NK-92 treated with Interleukin-12 subunit alpha and Interleukin-12 subunit beta, amount 100 ng/mL, for 24 hours (cell line): Measurements from ENCODE around the gene DPH3.

Source experiments
- DNase-seq: peaks from one replicate; lab custom pipeline; 2025; lab: John Stamatoyannopoulos, UW

The DPH3 gene

DNA sequence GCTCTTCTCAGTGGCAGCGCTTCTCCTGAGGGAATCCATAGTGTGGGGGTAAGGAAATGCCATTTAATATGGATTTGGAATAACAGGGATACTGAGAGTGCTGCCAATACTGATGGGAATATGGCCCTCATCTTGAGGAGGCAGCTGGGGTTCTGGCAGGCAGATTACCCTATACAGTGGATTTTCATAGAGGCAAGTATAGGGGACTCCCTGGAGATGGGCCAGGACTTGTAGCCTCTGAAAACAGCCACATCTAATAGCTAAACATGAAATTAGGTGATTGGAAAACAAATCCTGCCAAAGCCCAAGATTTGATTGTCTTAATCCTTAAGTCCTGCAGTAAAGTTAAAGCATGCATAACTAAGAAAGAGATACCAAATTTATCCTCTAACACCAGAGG lies 30.9 kb downstream of the DPH3 start:
- no peak for DNase-seq

DNA sequence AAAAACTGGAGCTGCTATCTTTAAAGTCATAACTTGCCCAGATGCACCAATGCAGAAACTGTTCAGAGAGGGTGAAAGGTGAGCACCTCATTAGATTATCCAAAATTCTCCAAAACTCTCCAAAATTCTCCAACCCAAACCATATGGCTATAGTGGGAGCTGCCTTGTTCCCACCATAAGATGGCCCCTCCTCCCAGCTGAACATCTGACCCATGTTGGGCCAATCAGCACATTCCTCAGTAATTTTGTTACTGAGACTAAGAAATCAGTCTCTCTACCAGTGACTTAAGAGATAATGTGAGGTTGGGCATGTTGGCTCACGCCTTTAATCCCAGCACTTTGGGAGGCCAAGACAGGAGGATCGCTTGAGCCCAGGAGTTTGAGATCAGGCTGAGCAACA lies 32.8 kb downstream of the DPH3 start:
- DNase-seq, result no peak

DNA sequence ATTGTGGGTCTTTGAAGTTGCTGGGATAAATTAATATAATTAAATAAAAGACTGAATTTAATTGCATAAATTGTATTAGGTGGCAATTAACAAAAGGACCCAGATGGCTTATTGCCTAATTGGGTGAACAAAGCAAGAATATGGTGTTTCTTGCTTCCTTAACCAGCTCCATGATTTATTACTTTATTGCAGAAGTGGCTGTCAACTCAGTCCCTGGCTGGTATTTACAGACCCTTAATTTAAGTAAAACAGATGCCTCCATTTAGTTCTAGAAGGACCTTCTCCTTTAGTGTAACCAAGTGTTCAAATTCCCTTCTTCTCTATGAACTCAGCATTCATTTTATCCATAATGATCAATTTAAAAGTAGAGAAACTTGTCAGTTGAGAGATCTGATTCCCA lies 35.1 kb downstream of the DPH3 start:
- no peak for DNase-seq

DNA sequence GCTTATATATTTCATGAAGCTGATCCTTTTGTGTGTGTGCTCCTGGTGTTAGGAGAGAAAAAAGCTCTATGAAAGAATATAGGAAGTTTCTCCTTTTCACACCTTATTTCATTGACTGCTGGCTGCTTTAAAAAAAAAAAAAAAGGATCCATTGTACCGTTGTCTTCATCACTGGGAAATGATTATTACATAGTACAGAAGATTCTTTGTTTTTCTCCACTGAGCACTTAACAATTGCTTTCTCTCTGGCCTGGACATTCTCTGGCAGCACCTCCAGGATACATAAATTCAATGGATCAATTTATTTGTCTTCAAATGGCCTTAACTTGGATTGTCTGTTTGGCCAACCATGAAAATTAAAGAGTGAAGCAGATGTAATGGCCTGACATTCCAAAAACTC lies 37.2 kb downstream of the DPH3 start:
- DNase-seq, result no peak

DNA sequence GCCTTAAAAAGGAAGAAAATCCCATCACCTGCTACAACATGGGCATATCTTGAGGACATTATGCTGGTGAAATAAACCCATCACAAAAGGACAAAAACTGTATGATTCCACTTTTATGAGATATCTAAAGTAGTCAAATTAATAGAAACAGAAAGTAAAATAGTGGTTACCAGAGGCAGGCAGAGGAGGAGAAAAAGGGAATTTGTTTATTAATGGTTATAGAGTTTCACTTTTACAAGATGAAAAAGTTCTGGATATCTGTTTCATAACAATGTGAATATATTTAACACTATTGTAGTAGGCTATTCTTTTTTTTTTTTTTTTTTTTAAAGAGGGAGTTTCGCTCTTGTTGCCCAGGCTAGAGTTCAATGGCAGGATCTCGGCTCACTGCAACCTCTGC lies 40.4 kb downstream of the DPH3 start:
- no peak for DNase-seq

DNA sequence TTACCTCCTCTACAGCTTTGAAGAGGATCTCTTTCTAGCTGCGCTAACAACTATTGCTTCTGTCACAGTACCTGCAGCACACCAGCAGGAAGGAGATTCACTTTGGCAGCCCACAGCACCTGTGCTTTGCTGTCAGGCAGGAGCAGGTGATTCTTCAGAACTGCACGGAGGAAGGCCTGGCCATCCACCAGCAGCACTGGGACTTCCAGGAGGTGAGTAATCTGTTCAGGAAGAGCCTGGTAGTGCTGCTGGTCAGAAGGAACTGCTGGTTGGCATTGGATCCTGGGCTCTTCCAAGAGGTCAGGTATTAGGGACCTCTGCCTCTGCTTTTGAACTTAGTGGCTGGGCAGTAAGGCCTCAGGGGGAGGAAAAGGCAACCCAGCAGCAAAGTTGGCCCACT lies 42.2 kb downstream of the DPH3 start:
- no peak for DNase-seq

DNA sequence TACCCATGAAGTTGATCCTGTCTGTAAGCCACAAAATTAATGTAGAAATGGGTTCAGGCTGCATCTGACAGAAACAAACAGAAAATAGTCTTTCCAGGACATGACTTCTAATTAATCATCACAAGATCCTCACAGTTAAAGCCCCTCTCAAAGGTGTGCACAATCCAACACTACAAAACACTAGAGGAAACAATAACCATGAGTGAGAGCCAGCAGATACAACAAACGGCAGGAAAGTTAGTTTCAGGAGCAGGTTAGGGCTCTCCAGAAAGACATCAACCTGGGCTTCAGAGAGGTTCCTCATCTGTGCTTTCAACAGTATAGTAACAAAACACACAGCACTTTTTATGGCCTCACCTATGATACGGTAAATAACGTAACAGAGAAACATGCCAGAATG lies 42.8 kb downstream of the DPH3 start:
- DNase-seq, result no peak

DNA sequence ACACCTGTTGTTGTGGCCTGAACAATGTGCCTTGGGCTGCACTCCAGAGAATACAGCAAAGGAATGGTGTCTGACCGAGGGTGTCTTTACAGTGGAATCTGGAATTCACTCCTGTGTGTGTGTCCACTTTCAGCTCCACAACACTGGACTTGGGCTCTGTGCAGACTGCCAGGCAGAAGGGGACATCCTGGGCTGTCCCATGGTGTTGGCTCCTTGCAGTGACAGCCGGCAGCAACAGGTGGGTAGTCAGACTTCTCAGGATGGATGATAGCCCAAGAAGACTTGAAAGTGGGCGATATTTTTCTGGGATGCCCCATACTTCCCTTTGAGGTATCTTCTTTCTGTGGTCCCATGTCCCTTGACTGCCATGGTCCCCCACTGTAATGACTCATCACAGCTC lies 45.0 kb downstream of the DPH3 start:
- no peak for DNase-seq

DNA sequence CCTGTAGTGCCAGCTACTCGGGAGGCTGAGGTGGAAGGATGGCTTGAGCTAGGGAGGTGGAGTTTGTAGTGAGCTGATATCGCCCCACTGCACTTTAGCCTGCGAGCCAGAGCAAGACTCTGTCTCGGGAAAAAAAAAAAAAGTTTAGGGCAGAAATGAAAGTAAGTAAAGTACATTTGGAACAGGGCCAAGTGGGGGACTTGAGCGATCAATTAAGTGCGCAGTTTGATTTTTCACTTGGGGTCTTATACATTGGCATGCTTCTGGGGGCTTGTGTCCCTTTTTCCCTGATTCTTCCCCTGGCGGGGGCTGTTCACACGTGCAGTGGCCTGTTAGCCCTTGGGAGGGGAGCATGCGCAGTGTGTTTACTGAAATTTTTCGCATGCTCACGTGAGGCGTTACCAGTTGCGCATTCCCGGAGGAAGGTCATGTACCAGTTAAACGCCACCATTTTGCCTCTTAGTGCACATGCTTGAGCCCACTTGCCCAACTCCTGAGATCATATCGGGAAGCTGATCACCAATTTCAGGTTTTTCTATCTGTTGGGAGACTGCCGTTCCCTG lies 48.3 kb downstream of the DPH3 start:
- no peak for DNase-seq

DNA sequence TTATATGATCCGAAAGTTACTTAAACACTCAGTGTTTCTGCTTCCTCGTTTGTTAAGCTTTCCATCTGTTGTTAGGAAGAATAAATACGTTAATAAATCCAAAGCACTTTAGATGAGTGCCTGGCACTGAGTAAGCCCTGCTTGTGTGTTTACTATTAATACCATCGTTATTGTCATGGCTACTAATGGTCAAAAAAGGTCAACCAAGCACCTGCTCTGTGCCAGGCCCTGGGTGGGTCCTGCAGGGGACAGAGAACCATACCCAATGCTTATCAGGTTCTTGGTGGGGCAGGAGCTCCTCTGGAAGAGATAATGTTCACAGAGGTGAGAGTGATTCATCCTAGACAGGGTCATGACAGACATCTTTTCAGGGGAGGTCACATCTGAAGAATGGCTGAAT lies 50.4 kb downstream of the DPH3 start:
- DNase-seq, result no peak

DNA sequence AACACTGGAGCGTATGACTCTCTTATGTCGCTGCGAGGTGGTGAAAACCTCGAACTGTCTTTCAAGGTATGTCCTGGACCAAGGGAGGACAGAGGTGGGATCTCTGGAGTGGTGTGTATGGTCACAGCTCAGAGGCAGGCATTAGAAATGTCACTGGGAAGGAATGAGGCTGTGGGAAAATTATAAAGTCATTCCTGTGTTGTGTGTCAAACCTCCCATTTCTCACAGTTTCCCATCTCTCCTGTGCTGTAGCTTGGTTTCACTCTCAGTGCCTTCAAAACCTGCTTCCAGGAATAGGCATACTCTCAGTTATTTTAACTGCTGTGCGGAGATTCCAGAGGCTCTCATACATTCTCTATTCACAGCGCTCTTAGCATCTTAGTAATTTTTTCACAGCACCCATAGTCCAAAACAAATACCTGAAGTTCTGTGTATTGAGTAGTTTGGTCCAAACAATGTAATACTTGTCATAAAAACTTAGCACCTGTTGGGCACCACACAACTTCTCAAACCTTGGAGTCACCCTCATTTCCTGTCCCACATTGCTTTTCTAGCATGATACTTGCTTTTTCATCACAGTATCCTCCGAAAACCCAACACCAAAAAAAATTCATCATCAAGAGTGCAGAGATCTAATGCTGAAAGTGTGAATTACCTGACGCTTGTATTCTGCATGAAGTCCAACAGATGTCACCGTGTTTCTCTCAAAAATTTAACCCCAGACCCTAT lies 53.4 kb downstream of the DPH3 start:
- no peak for DNase-seq
